ENCODE data around the gene TCF7L1.

DNA sequence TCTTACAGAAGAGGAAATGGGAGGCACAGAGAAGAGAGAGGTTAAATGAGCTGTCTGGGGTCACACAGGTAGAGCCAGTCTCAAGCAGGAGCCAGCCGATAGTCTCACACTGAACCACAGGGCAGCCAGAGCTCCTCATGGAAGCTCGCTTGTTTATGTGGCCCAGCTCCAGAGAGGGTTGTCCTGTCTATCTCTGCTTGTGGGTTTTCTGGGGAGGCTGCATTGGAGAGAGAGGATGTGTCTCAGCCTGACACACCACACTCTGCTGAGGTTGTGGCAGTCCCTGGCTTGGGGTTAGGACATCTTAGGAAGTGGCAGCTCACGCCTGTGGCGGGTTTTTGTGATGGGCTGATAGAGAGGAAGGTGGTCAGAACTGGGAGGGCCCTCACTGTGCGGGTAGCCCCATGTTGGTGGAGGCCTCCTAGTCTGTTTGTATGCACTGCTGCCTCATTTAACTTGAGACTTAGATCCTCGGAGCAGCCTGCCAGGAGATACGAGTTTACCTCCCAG lies 52.3 kb downstream of the TCF7L1 start:
- TF ChIP-seq ZNF589 (CRISPR knock-in tag; conservative IDR thresholded peaks at IDR 0.05) (no peak), ZMYM2 (CRISPR knock-in tag; IDR thresholded peaks at IDR 0.05) (no peak), CTCF (CRISPR knock-in tag; IDR thresholded peaks at IDR 0.05) (no peak), PRDM15 (CRISPR knock-in tag; IDR thresholded peaks at IDR 0.05) (no peak), SP4 (CRISPR knock-in tag; IDR thresholded peaks at IDR 0.05) (no peak), MTA1 (CRISPR knock-in tag; IDR thresholded peaks at IDR 0.05; ENCODE audit: borderline replicate concordance) (no peak), JUN (CRISPR knock-in tag; IDR thresholded peaks at IDR 0.05) (no peak)

Measured in HepG2 (cell line).